K562 (cell line): ENCODE results near the gene EXOC3. TPM values are rescaled to one million over a fixed set of nuclear protein-coding genes. Genes with fewer than 3 reads are reported as not detected.

Experiments used
- ATAC-seq: fragments of 200-7000 bp; cut with Tn5 transposase; 3 replicates; pipeline ENCODE4 v1.9.1; 2020; ENCODE audit warnings: moderate library complexity
- BruUV-seq: library from RNA; stranded (reverse); fragments of 400-500 nt; replicated peaks from 2 replicates; lab custom pipeline; 2021; lab: Mats Ljungman, UMichigan
- CTCF ChIA-PET: fragments of 300-600 bp; formaldehyde crosslinking; extraction: SDS; loops from one replicate; lab custom pipeline; 2021; ENCODE audit warnings: low intra/inter-chr PET ratio; lab: Yijun Ruan, JAX
- POLR2A ChIA-PET: fragments of 300-600, 350-650 bp; sonication (Branson Sonifier 250); formaldehyde crosslinking; extraction: SDS; loops from one replicate; lab custom pipeline; 2021; ENCODE audit warnings: antibody characterized with exemption, inconsistent platforms; lab: Yijun Ruan, JAX
- DNase-seq, 4 experiments: peaks; one replicate each; pipeline versions ENCODE4 v3.0.0 to v3.0.0-alpha.2; 2011 to 2018; ENCODE audit warnings: low spot score in 3 of 4, mixed read lengths in 3 of 4; ENCODE audit errors: extremely low read depth in 1 of 4
- FAIRE-seq: peaks from 2 replicates; lab custom pipeline; 2011; peaks lifted over from hg19 to GRCh38; lab: Jason Lieb, UNC
- H2AFZ ChIP-seq: 2 replicates; pipeline ENCODE4 v1.6.0; 2011; ENCODE audit warnings: low read depth, low read length, control low read depth, inconsistent platforms
- H3K27ac ChIP-seq: fragments of 200-600 bp; 3 replicates; pipeline ENCODE4 v1.8.0; 2011; ENCODE audit warnings: low read depth, mild to moderate bottlenecking, control low read depth, inconsistent platforms, low read length, moderate library complexity, mixed read lengths; ENCODE audit errors: extremely low read depth
- H3K27me3 ChIP-seq, 2 experiments: fragments of 300-600 bp in 1 of 2; 2 replicates in 1 of 2; 3 replicates in 1 of 2; pipeline versions ENCODE4 v1.6.0 to v1.8.0; 2011; ENCODE audit warnings: inconsistent platforms in 2 of 2, low read length in 2 of 2, mild to moderate bottlenecking in 1 of 2, mixed read lengths in 1 of 2, moderate library complexity in 1 of 2; ENCODE audit not compliant: control insufficient read depth in 2 of 2, insufficient read depth in 2 of 2
- H3K36me3 ChIP-seq: fragments of 300-600 bp; 3 replicates; pipeline ENCODE4 v1.8.0; 2011; ENCODE audit warnings: mild to moderate bottlenecking, low read length, inconsistent platforms; ENCODE audit not compliant: control insufficient read depth, insufficient read depth
- H3K4me1 ChIP-seq, 2 experiments: fragments of 200-600 bp in 1 of 2; replicated peaks in 1 of 2; 2 replicates in 1 of 2; 3 replicates in 1 of 2; pipeline versions ENCODE4 v1.5.1 to v1.8.0; 2011; ENCODE audit warnings: inconsistent platforms in 2 of 2, low read length in 2 of 2, mild to moderate bottlenecking in 1 of 2, mixed read lengths in 1 of 2, moderate library complexity in 1 of 2; ENCODE audit not compliant: control insufficient read depth in 2 of 2, insufficient read depth in 2 of 2
- H3K4me2 ChIP-seq: 2 replicates; pipeline ENCODE4 v1.6.1; 2011; ENCODE audit warnings: low read length, control low read depth, inconsistent platforms, mixed read lengths; ENCODE audit not compliant: insufficient read depth
- H3K4me3 ChIP-seq: fragments of 200-600 bp; sonication (generic), shearing (Covaris generic); 2 replicates; pipeline ENCODE4 v1.5.1; 2016; ENCODE audit warnings: control low read depth, inconsistent platforms
- H3K79me2 ChIP-seq: fragments of 200-600 bp; 3 replicates; pipeline ENCODE4 v1.8.0; 2011; ENCODE audit warnings: low read length, inconsistent platforms; ENCODE audit not compliant: control insufficient read depth, insufficient read depth
- H3K9ac ChIP-seq, 2 experiments: 2 replicates each; pipeline versions ENCODE4 v1.6.0 to v1.6.1; 2011; ENCODE audit warnings: low read depth in 2 of 2, low read length in 2 of 2, control low read depth in 1 of 2, inconsistent platforms in 1 of 2, mild to moderate bottlenecking in 1 of 2, mixed read lengths in 1 of 2; ENCODE audit not compliant: insufficient read depth in 1 of 2
- H3K9me1 ChIP-seq: one replicate; pipeline ENCODE4 v1.6.0; 2011; ENCODE audit warnings: inconsistent platforms, mild to moderate bottlenecking, low read length, moderate library complexity; ENCODE audit not compliant: control insufficient read depth, insufficient read depth
- H3K9me3 ChIP-seq: replicated peaks from 2 replicates; pipeline ENCODE4 v1.5.1; 2011; ENCODE audit warnings: low read depth, low read length, inconsistent platforms; ENCODE audit not compliant: control insufficient read depth, insufficient read depth
- H4K20me1 ChIP-seq: replicated peaks from 2 replicates; pipeline ENCODE4 v1.6.1; 2011; ENCODE audit warnings: low read length, inconsistent platforms, mixed read lengths; ENCODE audit not compliant: control insufficient read depth, insufficient read depth
- ATF2 ChIP-seq: sonication (generic); formaldehyde crosslinking; IDR thresholded peaks from 2 replicates; pipeline ENCODE4 v1.8.1; 2022; ENCODE audit warnings: missing genetic modification reagents
- BRF1 ChIP-seq: IDR thresholded peaks from 3 replicates; pipeline ENCODE4 v1.6.1; 2011; ENCODE audit warnings: borderline replicate concordance, mild to moderate bottlenecking; ENCODE audit not compliant: insufficient read length; ENCODE audit errors: extremely low read depth
- HNRNPUL1 ChIP-seq: fragments of 200-400 bp; formaldehyde crosslinking; IDR thresholded peaks from 2 replicates; pipeline ENCODE4 v1.6.1; 2017; ENCODE audit warnings: low read length
- MEIS2 ChIP-seq: fragments of 450-650 bp; IDR thresholded peaks from 2 replicates; pipeline ENCODE4 v1.6.1; 2014; ENCODE audit warnings: mild to moderate bottlenecking; ENCODE audit not compliant: partially characterized antibody
- ZNF717 ChIP-seq: fragments of 250-450 bp; sonication (Bioruptor Pico); IDR thresholded peaks from 2 replicates; pipeline ENCODE4 v1.5.0; 2021
- WGBS: fragments of 100-300 bp; shearing (Covaris generic); methylation state at CpG from one replicate; pipeline ENCODE4 v1.1.6; 2016; ENCODE audit warnings: low coverage, mixed read lengths; ENCODE audit not compliant: insufficient coverage; ENCODE audit errors: missing lambda C conversion rate; 5-methylcytosine and 5-hydroxymethylcytosine counted together
- in situ Hi-C: fragments of 300-500 bp; cut with MboI; formaldehyde crosslinking; loops from 4 replicates; pipeline ENCODE4 v1.15.0; 2018; ENCODE audit warnings: inconsistent platforms, mixed read lengths
- intact Hi-C: fragments of 100-400 bp; cut with micrococcal nuclease; formaldehyde crosslinking; loops from 2 replicates; pipeline ENCODE4 v1.14.2; 2022
- polyA plus RNA-seq, 8 experiments: library from polyadenylated mRNA; depleted of rRNA in 4 of 8; stranded (reverse) in 5 of 8; unstranded in 3 of 8; fragments of >200 nt; fragmentation: Nextera tagmentation in 2 of 8; fragmentation: Illumina TruSeq in 1 of 8; extraction: Ambion mirVana in 2 of 8; extraction: Trizol in 1 of 8; gene quantifications; 2 replicates each; pipeline versions ENCODE4 v1.2.1 to v1.2.3, GENCODE V29; 2011 to 2014; ENCODE audit warnings: inconsistent platforms in 1 of 8, missing spikeins in 1 of 8
- total RNA-seq, 7 experiments: library from RNA; depleted of rRNA in 6 of 7; stranded (reverse); fragments of >200 nt in 6 of 7; fragmentation: Illumina TruSeq in 2 of 7; extraction: Trizol in 2 of 7; gene quantifications; 2 replicates each; pipeline versions ENCODE4 v1.2.1 to v1.2.3, GENCODE V29; 2011 to 2021; ENCODE audit warnings: low replicate concordance in 1 of 7

Gene EXOC3
- total and polyA plus RNA-seq, 9 of the 15 experiments (the other 6 are each of a cell fraction or from before 2014, with no cell fraction given): 1.4 to 41.9 (median 22.4) TPM

GRCh38 chr5:476814-477175 lies 33.8 kb downstream of the EXOC3 start:
- FAIRE-seq (no peak), ATAC-seq (no peak), DNase-seq (no peak)
- BruUV-seq: no TSS peak
- Histone ChIP-seq H3K36me3 (no peaks in the 10 kb centered on the region; the same call in 2 of the 3 replicates), H3K27me3 (peaks cover 20 to 67% of the 10 kb centered on the region in 2 experiments; a peak in 4 of 5 replicates), H3K4me1 (peaks cover 1 to 87% of the 10 kb centered on the region in 2 experiments; a peak in 4 of 5 replicates), H4K20me1 (peaks cover 15% of the 10 kb centered on the region; the same call in 1 of the 2 replicates), H2AFZ (no peak overlapping the region), H3K4me3 (no peak overlapping the region), H3K9me3 (no peaks in the 10 kb centered on the region), H3K9me1 (no peaks in the 10 kb centered on the region), H3K79me2 (peaks cover 11% of the 10 kb centered on the region), H3K27ac (no peak overlapping the region), H3K9ac (no peak overlapping the region), H3K4me2 (no peak overlapping the region)
- 20% methylated on average over 7 of the region's 9 CpGs for WGBS
- TF ChIP-seq ZNF717 (CRISPR knock-in tag) (no peak), ATF2 (CRISPR knock-in tag) (no peak), MEIS2 (no peak), BRF1 (no peak), HNRNPUL1 (no peak)
- POLR2A ChIA-PET: interaction anchor here (0.6 to 0.8 kb wide), 2 partner anchors 17 to 137 kb away, joined by 4 read pairs; no protein-coding TSS in a partner anchor
- intact Hi-C loops (loop anchor here (10.0 kb wide), 1 partner anchor 138 kb away; the partner anchor contains the start of gene CEP72), in situ Hi-C loops (no loop called here)
- CTCF ChIA-PET: no interaction called here
